ENCODE data around the gene CBLL1. TPM values are rescaled to one million over a fixed set of nuclear protein-coding genes. Genes with fewer than 3 reads are reported as not detected.

The CBLL1 gene
- polyA plus RNA-seq (2013): 50.9 TPM

GRCh38 chr7:107743567-107744344 lies at the start of gene CBLL1:
Gene CBLL1, plus strand, starts transcription at chr7:107744142. Its CDS starts 22 bp downstream, at chr7:107744164.
- CTCF ChIA-PET: interaction anchor here (0.7 to 11.9 kb wide), 13 partner anchors 8 to 280 kb away, joined by 3 to 148 read pairs (median 5); no protein-coding TSS in a partner anchor
- Histone ChIP-seq H3K27ac (ENCODE audit: insufficient read depth in 1 of 2, low read depth in 1 of 2, low read length in 2 of 2, poor library complexity in 1 of 2, severe bottlenecking in 2 of 2) (peak within 1 kb of the TSS; percentile 99), H3K4me3 (ENCODE audit: control insufficient read depth in 1 of 7, extremely low read depth in 1 of 7, insufficient read depth in 4 of 7, low read depth in 2 of 7, low read length in 6 of 7) (peak within 1 kb of the TSS; percentile 78 to 99 (median 94)), H3K27me3 (replicated peaks in 2 of 5; ENCODE audit: control insufficient read depth in 4 of 5, insufficient read depth in 5 of 5, low read length in 4 of 5) (no peaks in the 10 kb centered on the region), H3K4me1 (ENCODE audit: control extremely low read depth in 1 of 4, control insufficient read depth in 4 of 4, insufficient read depth in 4 of 4, low read length in 3 of 4) (peaks cover 22 to 38% (median 30%) of the 10 kb centered on the region in 4 experiments), H3K36me3 (ENCODE audit: control insufficient read depth in 4 of 4, insufficient read depth in 4 of 4, low read length in 3 of 4) (peaks cover 1 to 4% (median 2%) of the 10 kb centered on the region in 4 experiments), H3K9me3 (ENCODE audit: control extremely low read depth in 1 of 5, control insufficient read depth in 4 of 5, insufficient read depth in 2 of 5, low read depth in 1 of 5, low read length in 4 of 5) (no peaks in the 10 kb centered on the region)
- under 1% methylated on average over 56 of the region's 56 CpGs for WGBS (ENCODE audit: insufficient coverage)
- POLR2A ChIA-PET: interaction anchor here (0.5 to 2.5 kb wide), 12 partner anchors 9 to 335 kb away, joined by 3 to 14 read pairs (median 3); partner anchors contain the start of gene DLD
- peak; percentile 96 to 98 (median 98) for DNase-seq

DNA sequence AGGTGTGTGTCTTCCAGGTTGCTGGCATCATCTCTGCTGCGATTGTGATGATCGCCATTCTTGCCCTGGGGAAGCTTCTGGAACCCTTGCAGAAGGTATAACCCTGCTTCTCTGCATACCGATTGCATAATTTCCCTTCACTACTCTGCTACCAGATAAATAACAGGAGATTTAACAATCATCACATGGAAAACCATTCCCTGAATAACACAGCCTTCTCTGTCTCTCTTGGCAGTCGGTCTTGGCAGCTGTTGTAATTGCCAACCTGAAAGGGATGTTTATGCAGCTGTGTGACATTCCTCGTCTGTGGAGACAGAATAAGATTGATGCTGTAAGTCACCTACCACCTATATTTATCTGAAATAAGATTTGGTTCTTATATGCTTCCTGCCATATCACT lies 49.6 kb upstream of the CBLL1 start:
- CTCF ChIA-PET: interaction anchor here (0.5 to 1.3 kb wide), 3 partner anchors 16 to 29 kb away, joined by 3 to 4 read pairs (median 3); no protein-coding TSS in a partner anchor
- 95% methylated on average over 4 of the region's 5 CpGs for WGBS (ENCODE audit: insufficient coverage)
- Histone ChIP-seq H3K9me3 (ENCODE audit: control extremely low read depth in 1 of 5, control insufficient read depth in 4 of 5, insufficient read depth in 2 of 5, low read depth in 1 of 5, low read length in 4 of 5) (no peaks in the 10 kb centered on the region), H3K27ac (ENCODE audit: insufficient read depth in 1 of 2, low read depth in 1 of 2, low read length in 2 of 2, poor library complexity in 1 of 2, severe bottlenecking in 2 of 2) (no peak overlapping the region), H3K27me3 (replicated peaks in 2 of 5; ENCODE audit: control insufficient read depth in 4 of 5, insufficient read depth in 5 of 5, low read length in 4 of 5) (no peaks in the 10 kb centered on the region), H3K4me1 (ENCODE audit: control extremely low read depth in 1 of 4, control insufficient read depth in 4 of 4, insufficient read depth in 4 of 4, low read length in 3 of 4) (peaks cover 5 to 20% (median 17%) of the 10 kb centered on the region in 4 experiments), H3K36me3 (ENCODE audit: control insufficient read depth in 4 of 4, insufficient read depth in 4 of 4, low read length in 3 of 4) (no peaks in the 10 kb centered on the region), H3K4me3 (ENCODE audit: control insufficient read depth in 1 of 7, extremely low read depth in 1 of 7, insufficient read depth in 4 of 7, low read depth in 2 of 7, low read length in 6 of 7) (no peak overlapping the region)
- no peak for DNase-seq
- POLR2A ChIA-PET: no interaction called here

DNA sequence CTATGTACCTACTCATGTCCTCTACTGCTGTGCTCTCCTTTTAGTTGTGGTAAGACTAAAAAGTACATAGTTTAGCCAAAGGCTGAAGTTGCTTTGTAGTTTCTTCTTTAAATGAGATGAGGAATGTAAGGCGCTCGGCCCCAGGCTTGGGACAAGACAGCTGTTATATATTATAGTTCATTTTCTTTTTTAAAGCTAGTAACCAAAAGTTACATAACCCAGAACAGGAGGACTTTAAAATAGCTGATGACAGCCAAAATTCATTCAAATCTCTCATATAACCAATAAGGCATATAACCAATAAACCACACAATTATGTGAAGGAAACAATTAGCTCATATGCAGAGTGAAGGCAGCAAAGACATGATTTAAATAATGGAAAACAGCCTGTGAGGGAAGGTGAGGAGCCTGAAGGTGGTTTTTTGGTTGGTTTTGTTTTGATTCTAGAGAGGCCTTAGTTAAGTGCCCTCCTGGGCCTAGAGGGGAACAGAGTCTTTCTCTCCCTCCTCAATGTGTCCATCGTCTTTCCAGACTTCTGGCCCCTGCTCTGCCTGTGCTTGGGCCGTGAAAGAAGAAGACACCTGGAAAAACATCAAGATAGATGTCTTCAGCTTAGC lies 47.5 kb upstream of the CBLL1 start:
- Histone ChIP-seq H3K36me3 (ENCODE audit: control insufficient read depth in 4 of 4, insufficient read depth in 4 of 4, low read length in 3 of 4) (no peaks in the 10 kb centered on the region), H3K4me3 (ENCODE audit: control insufficient read depth in 1 of 7, extremely low read depth in 1 of 7, insufficient read depth in 4 of 7, low read depth in 2 of 7, low read length in 6 of 7) (no peak overlapping the region), H3K9me3 (ENCODE audit: control extremely low read depth in 1 of 5, control insufficient read depth in 4 of 5, insufficient read depth in 2 of 5, low read depth in 1 of 5, low read length in 4 of 5) (no peaks in the 10 kb centered on the region), H3K27me3 (replicated peaks in 2 of 5; ENCODE audit: control insufficient read depth in 4 of 5, insufficient read depth in 5 of 5, low read length in 4 of 5) (no peaks in the 10 kb centered on the region), H3K27ac (ENCODE audit: insufficient read depth in 1 of 2, low read depth in 1 of 2, low read length in 2 of 2, poor library complexity in 1 of 2, severe bottlenecking in 2 of 2) (no peak overlapping the region), H3K4me1 (ENCODE audit: control extremely low read depth in 1 of 4, control insufficient read depth in 4 of 4, insufficient read depth in 4 of 4, low read length in 3 of 4) (peaks cover 0 to 7% (median 4%) of the 10 kb centered on the region in 4 experiments)
- no peak for DNase-seq
- ChIA-PET CTCF (interaction anchor here (0.6 to 1.5 kb wide), 3 partner anchors 11 to 185 kb away, joined by 3 read pairs; no protein-coding TSS in a partner anchor), POLR2A (no interaction called here)
- WGBS (ENCODE audit: insufficient coverage): 100% methylated on average over 2 of the region's 4 CpGs

- ChIA-PET CTCF (interaction anchor here (0.6 to 1.0 kb wide), 5 partner anchors 8 to 406 kb away, joined by 3 read pairs; no protein-coding TSS in a partner anchor), POLR2A (no interaction called here)
- Histone ChIP-seq H3K27ac (ENCODE audit: insufficient read depth in 1 of 2, low read depth in 1 of 2, low read length in 2 of 2, poor library complexity in 1 of 2, severe bottlenecking in 2 of 2) (no peak overlapping the region), H3K4me3 (ENCODE audit: control insufficient read depth in 1 of 7, extremely low read depth in 1 of 7, insufficient read depth in 4 of 7, low read depth in 2 of 7, low read length in 6 of 7) (no peak overlapping the region), H3K27me3 (replicated peaks in 2 of 5; ENCODE audit: control insufficient read depth in 4 of 5, insufficient read depth in 5 of 5, low read length in 4 of 5) (no peaks in the 10 kb centered on the region), H3K4me1 (ENCODE audit: control extremely low read depth in 1 of 4, control insufficient read depth in 4 of 4, insufficient read depth in 4 of 4, low read length in 3 of 4) (no peaks in the 10 kb centered on the region), H3K9me3 (ENCODE audit: control extremely low read depth in 1 of 5, control insufficient read depth in 4 of 5, insufficient read depth in 2 of 5, low read depth in 1 of 5, low read length in 4 of 5) (no peaks in the 10 kb centered on the region), H3K36me3 (ENCODE audit: control insufficient read depth in 4 of 4, insufficient read depth in 4 of 4, low read length in 3 of 4) (no peaks in the 10 kb centered on the region)
- DNase-seq: no peak
- WGBS (ENCODE audit: insufficient coverage): 90% methylated on average over 3 of the region's 7 CpGs
Observed at GRCh38 chr7:107697321-107698049, 46.5 kb upstream of the CBLL1 start.

GRCh38 chr7:107700570-107700969 lies 43.4 kb upstream of the CBLL1 start:
- H3K4me1 ChIP-seq (ENCODE audit: control extremely low read depth in 1 of 4, control insufficient read depth in 4 of 4, insufficient read depth in 4 of 4, low read length in 3 of 4): no peaks in the 10 kb centered on the region
- H3K27ac ChIP-seq (ENCODE audit: insufficient read depth in 1 of 2, low read depth in 1 of 2, low read length in 2 of 2, poor library complexity in 1 of 2, severe bottlenecking in 2 of 2): no peak overlapping the region
- H3K36me3 ChIP-seq (ENCODE audit: control insufficient read depth in 4 of 4, insufficient read depth in 4 of 4, low read length in 3 of 4): no peaks in the 10 kb centered on the region
- ChIA-PET CTCF (no interaction called here), POLR2A (interaction anchor here (0.7 kb wide), 1 partner anchor 66 kb away, joined by 4 read pairs; no protein-coding TSS in a partner anchor)
- H3K9me3 ChIP-seq (ENCODE audit: control extremely low read depth in 1 of 5, control insufficient read depth in 4 of 5, insufficient read depth in 2 of 5, low read depth in 1 of 5, low read length in 4 of 5): no peaks in the 10 kb centered on the region
- no peak overlapping the region for H3K4me3 ChIP-seq (ENCODE audit: control insufficient read depth in 1 of 7, extremely low read depth in 1 of 7, insufficient read depth in 4 of 7, low read depth in 2 of 7, low read length in 6 of 7)
- H3K27me3 ChIP-seq (replicated peaks in 2 of 5; ENCODE audit: control insufficient read depth in 4 of 5, insufficient read depth in 5 of 5, low read length in 4 of 5): no peaks in the 10 kb centered on the region
- DNase-seq: no peak

DNA sequence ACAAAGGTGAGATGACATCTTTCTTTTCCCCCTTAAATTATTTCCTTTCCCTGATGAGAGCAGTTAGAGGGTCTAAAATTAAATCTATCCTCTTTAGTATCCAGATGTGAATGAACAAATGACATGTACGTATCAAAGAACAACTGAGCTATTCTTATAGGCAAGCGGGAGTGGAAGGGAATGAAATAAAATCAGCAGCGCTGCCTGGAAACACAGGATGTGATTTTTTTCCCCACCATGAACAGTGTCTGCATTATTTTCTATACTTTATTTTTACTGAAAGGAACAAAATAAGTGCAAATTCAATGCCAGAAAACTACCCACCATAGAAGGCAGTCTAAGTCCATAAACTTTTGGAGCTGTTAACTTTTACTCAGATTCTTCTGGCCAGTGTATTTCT lies 42.8 kb upstream of the CBLL1 start:
- ChIA-PET POLR2A (interaction anchor here (0.7 kb wide), 1 partner anchor 66 kb away, joined by 4 read pairs; no protein-coding TSS in a partner anchor), CTCF (interaction anchor here (0.6 kb wide), 1 partner anchor 46 kb away, joined by 4 read pairs; no protein-coding TSS in a partner anchor)
- no peak overlapping the region for H3K27ac ChIP-seq (ENCODE audit: insufficient read depth in 1 of 2, low read depth in 1 of 2, low read length in 2 of 2, poor library complexity in 1 of 2, severe bottlenecking in 2 of 2)
- H3K27me3 ChIP-seq (replicated peaks in 2 of 5; ENCODE audit: control insufficient read depth in 4 of 5, insufficient read depth in 5 of 5, low read length in 4 of 5): no peaks in the 10 kb centered on the region
- H3K4me3 ChIP-seq (ENCODE audit: control insufficient read depth in 1 of 7, extremely low read depth in 1 of 7, insufficient read depth in 4 of 7, low read depth in 2 of 7, low read length in 6 of 7): no peak overlapping the region
- DNase-seq: no peak
- no peaks in the 10 kb centered on the region for H3K36me3 ChIP-seq (ENCODE audit: control insufficient read depth in 4 of 4, insufficient read depth in 4 of 4, low read length in 3 of 4)
- WGBS (ENCODE audit: insufficient coverage): 100% methylated on average over 2 of the region's 3 CpGs
- no peaks in the 10 kb centered on the region for H3K9me3 ChIP-seq (ENCODE audit: control extremely low read depth in 1 of 5, control insufficient read depth in 4 of 5, insufficient read depth in 2 of 5, low read depth in 1 of 5, low read length in 4 of 5)
- H3K4me1 ChIP-seq (ENCODE audit: control extremely low read depth in 1 of 4, control insufficient read depth in 4 of 4, insufficient read depth in 4 of 4, low read length in 3 of 4): no peaks in the 10 kb centered on the region
